ENCODE results near the gene XPC.

The XPC gene

DNA sequence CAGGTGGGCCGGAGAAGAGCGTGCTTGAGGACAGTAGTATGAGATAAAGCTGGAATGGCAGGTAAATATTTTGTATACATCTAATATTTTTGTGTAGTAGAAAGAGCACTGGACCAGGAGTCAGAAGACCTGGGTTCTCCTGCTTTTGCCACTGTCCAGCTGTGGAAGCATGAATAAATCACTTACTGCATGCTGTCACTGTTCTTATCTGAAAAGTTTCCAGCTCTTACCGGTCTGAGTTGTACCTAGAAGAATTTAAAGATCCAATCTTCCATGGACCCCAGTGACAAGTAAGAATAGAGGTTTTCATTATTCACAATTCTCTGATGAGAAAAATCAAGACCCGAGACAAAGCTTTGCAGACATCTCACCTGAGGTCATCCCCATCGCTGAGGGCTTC is 5.9 kb downstream of the XPC start:
- DNase-seq (ENCODE audit: low read depth in 2 of 3, low spot score in 1 of 3), result no peak

DNA sequence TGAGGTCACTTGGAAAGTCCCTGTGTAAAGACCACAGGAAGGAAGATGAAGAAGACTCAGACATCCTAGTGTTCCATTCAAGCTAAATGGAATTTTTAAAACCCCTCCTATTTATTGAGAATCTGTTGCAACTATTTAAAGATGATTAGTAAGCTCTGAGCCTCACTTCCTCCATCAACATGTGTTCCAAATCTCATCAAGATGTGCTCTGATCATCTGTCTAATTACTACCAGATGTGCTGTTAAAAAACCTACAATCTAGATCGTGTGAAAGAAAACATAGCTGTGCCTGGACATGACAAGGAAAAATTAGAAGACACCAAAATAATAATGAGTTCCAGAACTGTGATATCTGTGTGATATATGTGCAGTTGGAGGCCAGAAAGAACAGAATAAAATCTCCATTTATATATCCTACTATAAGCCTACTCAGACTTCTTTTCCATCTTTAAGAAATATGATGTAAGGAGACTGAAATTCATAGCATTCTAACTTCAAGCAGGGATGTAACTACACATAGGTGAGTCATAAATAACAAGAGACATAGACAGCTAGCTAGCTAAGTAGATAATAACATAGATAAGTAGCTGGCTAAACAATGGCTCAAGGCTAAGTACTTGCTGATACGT is 7.8 kb downstream of the XPC start:
- DNase-seq (ENCODE audit: low read depth in 2 of 3, low spot score in 1 of 3), result no peak

DNA sequence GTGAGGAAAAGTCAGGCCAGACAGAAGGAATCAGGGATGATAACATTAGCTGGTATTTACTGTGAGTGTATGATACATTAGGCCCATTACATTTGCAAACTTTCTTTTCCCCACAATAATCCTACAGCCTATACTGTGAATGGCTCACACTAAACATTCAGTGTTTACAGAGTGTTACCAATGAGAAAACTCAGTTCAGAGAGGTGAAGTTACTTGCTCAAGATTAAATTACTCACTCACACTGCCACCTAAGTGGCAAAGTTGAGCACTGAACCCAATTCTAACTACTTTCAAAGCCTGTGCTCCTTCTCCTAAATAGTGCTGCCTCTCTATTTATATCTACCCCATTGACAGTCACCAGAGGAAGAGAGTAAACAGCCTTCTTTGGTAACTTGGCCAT is 8.5 kb downstream of the XPC start:
- no peak for DNase-seq (ENCODE audit: low read depth in 2 of 3, low spot score in 1 of 3)

DNA sequence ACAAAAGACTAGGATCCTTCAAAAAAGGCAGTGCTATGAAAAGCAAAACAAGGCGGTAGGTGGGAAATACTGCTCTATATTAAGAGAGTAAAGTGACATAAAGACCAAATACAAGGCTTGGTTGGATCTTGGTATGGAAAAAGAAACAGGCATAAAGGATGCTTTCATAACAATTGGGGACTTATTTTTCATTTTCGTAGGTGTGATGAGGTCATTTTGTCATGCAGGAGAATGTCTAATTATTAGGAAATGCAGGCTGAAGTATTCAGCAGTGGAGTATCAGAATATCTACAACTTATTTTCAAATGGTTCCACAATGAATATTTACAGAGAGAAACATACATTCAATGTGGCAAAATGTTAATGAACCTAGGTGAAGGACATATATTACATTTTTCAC is 9.0 kb downstream of the XPC start:
- no peak for DNase-seq (ENCODE audit: low read depth in 2 of 3, low spot score in 1 of 3)

DNA sequence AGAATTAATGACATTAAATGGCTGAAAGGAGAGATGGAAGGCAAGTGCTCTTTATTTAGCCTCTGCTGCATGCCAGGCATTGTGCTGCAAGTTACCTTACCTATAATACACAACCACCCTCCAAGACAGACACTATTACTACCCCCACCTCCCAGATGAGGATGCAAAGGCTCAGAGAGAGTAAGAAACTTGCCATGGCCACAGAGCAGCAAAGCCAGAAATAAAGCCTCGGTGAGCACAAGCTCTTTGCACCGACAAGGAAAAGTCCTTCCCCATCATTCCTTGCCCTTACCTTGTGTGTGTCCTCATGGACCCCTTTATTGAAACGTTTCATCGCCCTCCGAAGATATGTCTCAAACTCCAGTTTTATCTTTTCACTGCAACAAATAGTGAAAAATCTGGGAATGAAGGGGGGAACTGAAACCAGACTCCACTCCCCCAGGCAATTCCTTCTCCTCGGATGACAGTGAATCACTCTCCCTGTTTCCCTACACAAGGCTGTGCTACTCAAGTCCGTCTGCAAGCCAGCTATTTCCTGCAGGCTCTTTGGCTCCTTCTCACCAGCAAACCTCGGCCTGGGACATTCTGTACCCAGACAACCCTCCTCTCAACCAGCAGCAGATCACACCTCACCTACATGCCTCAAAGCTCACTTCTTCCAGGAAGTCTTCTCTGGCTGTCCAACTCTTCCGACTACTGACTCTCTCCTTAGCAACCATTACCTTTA is 11.4 kb downstream of the XPC start:
- no peak for DNase-seq (ENCODE audit: low read depth in 2 of 3, low spot score in 1 of 3)

DNA sequence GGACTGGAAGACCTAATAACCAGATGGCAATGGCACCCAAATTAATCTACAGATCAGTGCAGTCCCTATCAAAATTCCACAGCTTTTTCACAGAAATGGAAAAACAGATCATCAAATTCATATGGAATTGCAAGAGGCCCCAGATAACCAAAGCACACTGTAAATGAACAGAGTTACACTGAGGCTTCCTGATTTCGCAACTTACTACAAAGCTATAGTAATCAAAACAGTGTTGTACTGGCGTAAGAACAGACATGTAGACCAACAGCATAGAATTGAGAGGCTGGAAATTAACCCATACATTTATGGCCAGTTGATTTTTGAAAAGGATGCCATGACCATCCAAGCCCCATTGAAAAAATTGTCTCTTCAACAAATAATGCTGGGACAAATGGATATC is 16.2 kb downstream of the XPC start:
- no peak for DNase-seq (ENCODE audit: low read depth in 2 of 3, low spot score in 1 of 3)

DNA sequence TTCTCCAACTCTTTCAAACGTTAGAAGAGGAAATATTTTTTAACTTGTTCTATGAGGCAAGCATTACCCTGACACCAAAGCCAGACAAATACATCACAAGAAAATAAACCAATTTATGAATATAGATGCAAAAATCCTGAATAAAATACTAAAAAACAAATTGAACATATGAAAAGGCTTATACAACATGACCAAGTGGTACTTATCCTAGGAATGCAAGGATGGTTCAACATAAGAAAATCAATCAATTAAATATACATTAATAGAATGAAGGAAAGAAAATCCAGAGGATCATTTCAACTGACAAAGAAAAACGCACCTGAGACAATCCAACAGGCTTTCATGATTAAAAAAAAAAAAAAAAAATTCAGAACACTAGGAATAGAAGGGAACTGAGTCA is 17.1 kb downstream of the XPC start:
- no peak for DNase-seq (ENCODE audit: low read depth in 2 of 3, low spot score in 1 of 3)

DNA sequence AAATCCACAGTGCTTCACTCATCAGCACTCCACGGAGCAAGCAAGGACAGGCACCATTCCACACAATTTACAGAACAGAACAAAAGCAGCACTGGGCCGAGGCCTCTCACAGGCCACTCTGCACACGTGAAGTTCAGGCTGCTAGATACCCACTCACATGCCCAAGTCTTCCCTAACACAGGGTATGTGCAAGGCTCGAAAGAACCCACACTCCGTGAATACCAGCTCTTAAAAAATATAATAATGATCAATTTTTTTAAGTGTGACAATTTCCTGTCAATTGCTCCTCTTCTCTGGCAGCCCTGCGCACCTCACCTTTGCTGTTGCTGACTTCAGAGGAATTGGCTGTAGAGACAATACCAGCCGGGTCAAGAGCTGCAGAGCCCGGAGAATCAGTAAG is 19.0 kb downstream of the XPC start:
- no peak for DNase-seq (ENCODE audit: low read depth in 2 of 3, low spot score in 1 of 3)

DNA sequence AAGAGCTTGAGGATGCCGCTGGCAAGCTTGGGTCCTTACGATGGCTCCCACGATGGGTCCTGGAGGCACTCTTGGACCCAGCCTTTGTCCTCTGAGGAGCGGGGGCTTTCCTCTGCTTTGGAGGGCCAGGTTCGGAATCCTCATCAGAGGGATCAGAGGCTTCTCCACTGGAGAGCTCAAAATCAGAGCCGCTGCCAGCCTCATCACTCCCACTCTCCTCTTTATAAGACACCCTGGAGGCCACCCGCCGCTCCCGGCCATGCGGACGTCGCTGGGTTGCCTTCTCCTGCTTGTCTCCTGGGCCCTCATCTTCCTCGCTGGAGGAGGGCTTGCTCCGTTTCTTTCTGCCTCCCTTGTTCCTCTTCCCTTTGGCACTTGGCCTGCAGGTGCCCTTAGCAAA is 20.0 kb downstream of the XPC start:
- no peak for DNase-seq (ENCODE audit: low read depth in 2 of 3, low spot score in 1 of 3)

DNA sequence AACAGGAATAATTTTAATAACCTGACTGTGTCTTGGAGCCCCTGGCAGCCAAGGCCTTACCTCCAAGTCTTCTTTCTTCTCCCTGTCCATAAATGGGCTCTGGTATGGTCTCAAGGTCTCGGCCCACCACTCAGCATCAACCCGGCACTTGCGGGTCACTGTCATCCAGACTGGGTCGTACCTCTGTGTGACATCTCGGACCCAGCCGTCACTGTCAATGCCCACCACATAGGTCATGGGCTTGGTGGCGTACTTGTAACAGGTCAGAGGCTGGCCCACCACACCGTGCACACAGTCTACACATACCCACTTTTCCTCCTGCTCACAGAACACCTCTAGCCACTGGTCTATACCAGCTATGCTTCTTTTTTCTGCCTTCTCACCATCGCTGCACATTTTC is 20.4 kb downstream of the XPC start:
- no peak for DNase-seq (ENCODE audit: low read depth in 2 of 3, low spot score in 1 of 3)

DNA sequence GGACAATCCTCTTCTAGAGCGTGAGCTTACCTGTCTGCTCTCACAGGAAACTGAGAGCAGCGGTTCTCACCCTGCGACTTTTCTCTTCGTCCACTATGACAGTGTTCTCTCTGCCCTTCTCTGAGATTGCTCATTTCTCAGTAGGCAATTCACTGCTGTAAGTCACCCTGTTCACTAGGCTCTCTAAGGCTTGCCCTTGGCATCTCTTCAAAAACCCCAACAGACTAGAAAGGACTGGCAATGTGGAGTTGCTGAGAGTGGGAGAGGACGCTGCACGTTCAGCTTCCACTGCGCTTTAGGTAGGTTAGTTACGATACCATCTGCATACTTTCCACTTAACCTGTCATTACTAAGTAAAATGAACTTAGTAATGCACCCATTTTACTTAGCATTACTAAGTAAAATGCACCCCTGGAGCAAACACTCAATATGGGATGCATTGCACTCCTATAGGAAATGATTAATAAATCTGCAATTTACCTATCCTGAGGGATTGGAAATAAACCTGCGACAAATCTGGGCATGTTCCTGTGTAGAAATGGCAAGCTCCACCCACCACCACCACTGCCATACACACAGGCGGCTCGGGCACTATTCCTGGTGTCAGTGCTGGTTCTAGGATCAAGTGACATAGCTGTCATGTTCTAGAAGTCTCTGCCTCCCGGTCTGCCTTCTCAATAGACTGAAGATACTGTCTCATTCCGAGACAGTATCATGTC is 21.4 kb downstream of the XPC start:
- no peak for DNase-seq (ENCODE audit: low read depth in 2 of 3, low spot score in 1 of 3)

DNA sequence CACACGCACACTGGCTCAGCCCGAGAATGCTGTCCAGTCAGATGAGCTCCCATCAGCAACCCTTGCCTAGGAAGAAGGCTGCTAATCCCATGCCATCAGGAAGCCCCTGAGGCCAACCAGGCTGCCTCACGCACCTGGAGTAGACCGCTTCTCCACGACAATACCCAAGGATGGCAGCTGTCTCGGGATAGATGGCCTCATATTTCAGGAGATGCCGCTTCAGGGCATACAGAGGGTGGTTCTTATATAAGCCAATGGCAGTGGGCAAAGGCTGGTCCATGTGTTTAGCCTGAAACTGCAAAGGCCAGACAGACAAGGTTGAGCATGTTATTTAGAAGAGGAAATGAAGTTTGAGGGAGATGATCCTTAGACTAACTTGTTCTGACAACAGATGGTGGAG is 22.2 kb downstream of the XPC start:
- no peak for DNase-seq (ENCODE audit: low read depth in 2 of 3, low spot score in 1 of 3)

DNA sequence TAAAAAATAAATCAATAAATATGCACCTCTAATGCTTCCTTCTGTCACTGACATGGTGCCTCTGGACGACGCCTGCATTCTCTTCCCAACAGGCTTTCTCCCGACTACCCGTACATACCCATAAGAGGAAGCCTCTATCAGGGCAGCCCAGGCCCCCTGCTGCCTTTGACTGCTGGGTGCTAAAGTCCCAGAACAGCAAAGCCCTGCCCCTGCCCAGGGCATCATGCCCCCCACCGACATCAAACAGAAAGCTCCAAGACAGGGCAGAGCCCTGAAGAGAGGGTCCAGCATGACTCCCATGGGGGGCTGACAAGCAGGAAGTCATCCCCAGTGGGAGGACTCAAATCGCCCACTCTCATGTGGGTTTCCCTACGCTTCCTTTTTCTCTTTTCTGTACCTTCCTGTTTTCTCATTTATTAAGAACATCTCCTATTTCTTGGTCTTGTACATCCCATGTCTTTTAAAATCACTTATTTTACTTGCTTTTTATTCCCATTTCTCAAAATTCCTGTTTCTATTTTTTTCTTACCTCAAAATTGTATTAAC is 23.4 kb downstream of the XPC start:
- DNase-seq (ENCODE audit: low read depth in 2 of 3, low spot score in 1 of 3), result no peak

DNA sequence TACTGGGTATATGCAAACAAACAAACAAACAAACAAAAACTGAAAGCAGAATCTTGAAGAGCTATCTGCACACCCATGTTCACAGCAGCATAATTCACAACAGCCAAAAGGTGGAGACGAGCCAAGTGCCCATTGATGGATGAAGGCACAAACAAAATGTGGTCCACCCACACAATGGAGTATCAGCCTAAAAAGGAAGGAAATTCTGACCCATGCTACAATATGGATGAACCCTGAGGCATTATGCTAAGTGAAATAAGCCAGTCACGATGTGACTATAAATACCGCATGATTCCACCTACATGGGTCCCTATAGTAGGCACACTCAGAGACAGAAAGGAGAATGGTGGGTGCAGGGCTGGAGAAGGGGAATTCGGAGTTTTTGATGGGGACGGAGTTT is 24.1 kb downstream of the XPC start:
- DNase-seq (ENCODE audit: low read depth in 2 of 3, low spot score in 1 of 3), result no peak

DNA sequence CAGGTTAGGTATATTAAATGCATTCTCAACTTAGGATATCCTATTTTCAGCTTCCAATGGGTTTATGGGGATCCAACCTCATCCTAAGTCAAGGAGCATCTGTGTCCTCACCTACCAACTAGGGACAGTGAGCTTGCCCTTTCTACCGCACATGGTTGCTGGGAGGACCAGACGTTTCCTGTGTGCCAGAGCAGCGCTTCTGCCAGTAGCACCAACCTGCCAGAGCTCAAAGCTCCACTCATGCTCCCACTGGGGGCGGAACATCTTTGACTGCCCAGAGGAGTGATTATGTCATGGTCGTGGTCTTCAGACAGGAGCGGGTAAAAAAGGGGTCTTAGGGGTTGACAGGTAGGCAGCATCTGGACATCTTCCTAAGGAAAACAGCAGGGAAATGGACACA is 24.7 kb downstream of the XPC start:
- no peak for DNase-seq (ENCODE audit: low read depth in 2 of 3, low spot score in 1 of 3)

DNA sequence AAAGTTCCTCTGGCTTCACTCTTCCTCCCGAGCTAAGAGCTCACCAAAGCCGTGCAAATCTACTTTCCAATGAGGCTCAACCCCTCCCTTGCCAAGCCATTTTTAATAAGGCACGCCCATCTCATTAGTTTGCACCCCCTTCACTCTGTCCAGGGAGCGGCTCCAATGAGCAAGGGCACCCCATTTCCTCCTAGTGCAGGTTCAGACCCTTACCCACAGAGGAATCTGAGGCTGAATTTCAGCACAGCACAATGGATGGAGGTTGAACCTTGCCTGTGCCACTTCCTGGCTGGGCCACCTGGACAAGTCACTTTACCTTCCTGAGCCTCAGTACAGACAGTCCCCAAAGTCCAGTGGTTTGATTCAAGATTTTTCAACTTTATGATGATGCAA is 25.4 kb downstream of the XPC start:
- no peak for DNase-seq (ENCODE audit: low read depth in 2 of 3, low spot score in 1 of 3)

DNA sequence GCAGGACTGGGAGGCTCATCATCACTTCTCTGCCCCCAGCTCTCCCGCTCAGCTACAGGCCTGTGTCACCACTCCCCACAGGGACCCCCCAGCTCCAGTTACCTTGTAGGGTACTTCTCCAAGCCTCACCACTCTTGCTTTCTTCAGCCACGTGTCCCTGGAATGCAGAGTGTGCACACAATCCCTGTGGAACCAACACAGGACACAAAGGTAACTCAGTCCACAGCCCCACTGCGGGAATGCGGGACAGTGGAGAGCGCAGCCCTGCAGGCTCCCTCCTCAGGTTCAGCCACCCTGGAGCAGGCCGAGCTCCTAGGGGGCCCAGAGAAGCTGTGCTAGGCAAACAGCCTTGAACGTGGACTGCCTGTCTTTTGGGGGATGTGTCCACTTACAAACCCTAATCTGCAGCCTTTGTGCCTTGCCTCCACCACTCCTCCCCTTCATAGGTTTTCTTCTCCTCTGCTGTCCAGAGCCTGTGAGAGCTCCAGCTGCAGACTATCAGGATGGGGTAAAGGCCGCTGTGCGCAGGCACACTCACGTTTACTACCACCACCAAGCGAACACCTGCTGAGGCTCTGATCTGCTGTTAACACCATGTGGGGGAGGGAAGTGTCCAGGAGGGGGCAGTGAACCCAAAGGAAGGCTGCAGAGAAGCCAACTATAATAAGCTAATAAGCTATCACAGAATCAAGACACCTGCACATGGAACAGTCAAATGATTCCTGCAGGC is 26.0 kb downstream of the XPC start:
- no peak for DNase-seq (ENCODE audit: low read depth in 2 of 3, low spot score in 1 of 3)

DNA sequence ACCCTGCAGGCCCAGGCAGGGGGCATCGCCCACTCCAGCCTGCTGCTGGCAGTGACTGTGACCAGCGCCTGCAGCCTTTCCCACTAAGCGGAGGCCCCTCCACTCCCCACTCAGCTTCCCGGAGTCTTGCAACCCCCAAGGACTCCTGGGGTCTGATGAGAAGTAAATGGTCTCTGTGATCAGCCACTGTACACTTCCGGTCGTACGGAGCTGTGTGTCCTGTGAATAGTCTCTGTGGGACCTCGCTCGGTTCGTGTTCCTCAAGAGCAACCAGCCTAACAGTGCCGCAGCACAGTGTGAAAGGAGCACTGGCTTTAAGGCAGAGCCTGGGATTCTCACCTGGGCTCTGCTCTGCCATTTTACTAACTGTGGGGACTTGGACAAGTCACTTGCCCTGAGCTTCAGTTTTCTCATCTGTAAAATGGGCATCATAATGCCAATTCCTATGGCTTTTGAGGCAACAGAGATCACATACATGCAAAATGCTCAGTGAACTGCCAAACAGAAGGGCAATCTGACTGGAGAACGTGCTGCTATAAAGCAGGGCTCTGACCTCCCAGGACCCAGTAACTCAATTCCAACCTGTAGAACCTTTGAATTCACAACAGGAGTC is 26.8 kb downstream of the XPC start:
- DNase-seq (ENCODE audit: low read depth in 2 of 3, low spot score in 1 of 3), result no peak

DNA sequence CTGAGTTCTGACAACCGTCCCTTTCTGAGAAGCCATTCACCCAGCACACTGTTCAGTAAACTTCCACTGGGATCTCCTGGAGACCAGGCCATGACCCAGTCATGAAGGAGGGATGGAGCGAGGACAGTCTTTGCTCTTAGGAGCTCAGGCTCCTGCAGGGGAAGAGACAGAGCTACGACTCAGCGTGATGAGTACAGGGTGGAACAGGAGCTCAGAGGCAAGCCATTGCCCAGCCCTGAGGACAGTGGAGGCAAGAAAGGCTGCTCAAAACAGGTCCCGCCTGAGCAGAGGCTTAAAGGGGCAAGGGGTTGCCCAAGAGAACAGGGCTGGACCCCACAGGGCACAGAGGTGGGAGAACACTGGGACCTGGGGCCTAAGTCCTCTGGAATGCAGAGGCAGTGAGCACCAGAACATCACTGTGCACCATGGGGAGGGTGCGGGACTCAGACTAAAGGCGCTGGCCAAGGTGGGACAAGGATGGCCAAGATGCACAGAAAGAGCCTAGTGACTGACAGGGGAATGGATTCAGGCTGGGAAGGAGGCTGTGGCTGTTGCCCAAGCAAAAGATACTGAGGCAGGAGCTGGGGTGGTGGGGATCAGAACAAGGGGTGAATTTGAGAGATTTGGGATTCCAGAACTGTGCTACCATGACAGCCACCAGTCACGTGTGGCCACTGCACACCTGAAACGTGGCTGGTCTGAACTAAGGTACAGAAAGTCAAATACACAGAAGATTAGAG is 27.7 kb downstream of the XPC start:
- DNase-seq (ENCODE audit: low read depth in 2 of 3, low spot score in 1 of 3), result no peak

DNA sequence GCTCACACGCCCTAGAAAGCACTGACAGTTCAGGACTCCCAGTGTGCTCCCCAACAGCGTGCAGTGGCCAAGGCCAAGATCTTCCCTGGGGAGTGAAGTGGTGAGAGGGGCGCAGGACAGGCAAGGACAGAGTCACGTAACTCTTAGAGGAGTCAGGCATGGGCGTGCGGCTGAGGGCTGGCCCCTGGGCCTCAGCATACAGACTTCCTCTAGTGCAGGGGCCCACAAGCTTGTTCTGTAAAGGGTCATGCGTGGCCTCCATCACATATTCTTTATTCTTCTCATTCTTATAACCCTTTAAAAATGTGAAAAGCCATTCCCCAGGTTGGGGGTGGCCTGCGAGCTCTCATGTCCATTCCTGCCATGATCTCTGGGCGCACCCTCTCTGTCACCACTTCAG is 28.3 kb downstream of the XPC start:
- no peak for DNase-seq (ENCODE audit: low read depth in 2 of 3, low spot score in 1 of 3)
